ENCODE data around the gene FBXL7.

GRCh38 chr5:15933259-15934207 lies 433.6 kb downstream of the FBXL7 start:
- TF ChIP-seq CTCF (IDR thresholded peaks at IDR 0.05; ENCODE audit: low read depth, low read length) (no peak), POLR2A (IDR thresholded peaks at IDR 0.05; ENCODE audit: extremely low read depth, insufficient read length) (no peak), MAX (IDR thresholded peaks at IDR 0.05; ENCODE audit: low read depth, low read length) (no peak)

Measured in NB4 (cell line).